ENCODE measurements around the gene CKAP2.

Gene CKAP2

DNA sequence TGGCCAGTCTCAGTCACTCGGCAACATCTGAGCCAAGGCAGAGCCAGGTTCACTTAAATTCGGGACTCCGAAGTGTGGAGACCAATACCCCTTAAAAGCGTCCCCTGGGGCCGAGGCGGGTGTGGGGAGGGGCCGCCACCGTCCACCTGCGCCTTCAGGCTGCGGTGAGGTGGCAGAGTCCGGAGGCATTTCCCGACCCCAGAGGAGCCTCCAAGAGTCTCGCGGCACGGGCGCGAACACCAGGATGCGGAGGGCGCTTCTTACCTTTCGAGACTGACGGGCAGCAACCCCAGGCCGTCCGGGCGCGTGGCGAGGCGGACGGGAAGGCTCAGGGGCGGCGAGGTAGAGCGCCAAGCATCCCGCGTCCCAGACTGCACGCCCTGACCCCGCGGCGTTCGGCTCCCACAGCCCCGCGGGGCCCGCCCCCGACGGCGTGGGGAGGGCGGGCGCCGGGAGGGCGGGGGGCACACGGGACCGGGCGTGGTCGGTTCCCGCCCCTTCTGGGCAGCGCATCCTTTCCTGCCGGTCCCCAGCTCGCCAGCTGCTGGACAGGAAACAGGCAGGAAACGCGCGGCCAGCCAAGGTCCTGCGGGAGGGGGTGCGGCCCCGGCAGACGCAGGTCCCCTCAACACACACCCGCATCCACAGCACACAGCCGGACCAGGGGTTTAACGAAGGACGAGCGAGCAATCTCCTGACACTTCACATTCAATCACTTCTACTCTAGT, 49.3 kb upstream of the CKAP2 start, which contains the start of gene THSD1:
Gene THSD1 (minus strand): TSS at position 406 of the 728 bp plus-strand sequence. CDS start 3,572 bp downstream, outside the sequence.
- Histone ChIP-seq H3K4me3 (ENCODE audit: low read depth, low read length) (peak within 1 kb of the TSS; percentile 51), H3K27ac (ENCODE audit: extremely low read depth, low read depth, low read length) (no peak within 1 kb of the TSS), H3K36me3 (ENCODE audit: control insufficient read depth in 2 of 2, insufficient read depth in 1 of 2, low read length in 2 of 2) (no peaks in the 10 kb centered on the region), H3K4me1 (ENCODE audit: control insufficient read depth, insufficient read depth, low read length) (no peaks in the 10 kb centered on the region), H3K9me3 (ENCODE audit: control insufficient read depth, insufficient read depth, low read depth, low read length) (no peaks in the 10 kb centered on the region)
- CTCF ChIA-PET = interaction anchor here (0.5 to 1.0 kb wide), 2 partner anchors 44 to 1279 kb away, joined by 3 to 4 read pairs; no protein-coding TSS in a partner anchor
- POLR2A ChIA-PET = interaction anchor here (1.1 kb wide), 1 partner anchor 22 kb away, joined by 4 read pairs; no protein-coding TSS in a partner anchor
- TF ChIP-seq ZFHX2 (tag by site-specific recombination; conservative IDR thresholded peaks at IDR 0.05) = peak; percentile 67; the same call in 1 of the 2 replicates
- no peak for TF ChIP-seq ZNF626 (tag by site-specific recombination; IDR thresholded peaks at IDR 0.05)
- TF ChIP-seq HOXA7 (CRISPR knock-in tag; IDR thresholded peaks at IDR 0.05; ENCODE audit: borderline replicate concordance) = no peak
- TF ChIP-seq ZNF335 (tag by site-specific recombination; conservative IDR thresholded peaks at IDR 0.05) = peak; percentile 77
- TF ChIP-seq ZNF350 (tag by site-specific recombination; IDR thresholded peaks at IDR 0.05) = no peak
- TF ChIP-seq GLIS2 (tag by site-specific recombination; IDR thresholded peaks at IDR 0.05) = peak; percentile 72
- peak; percentile 39; the same call in 1 of the 2 replicates for TF ChIP-seq ZNF184 (tag by site-specific recombination; IDR thresholded peaks at IDR 0.05)
- no peak for TF ChIP-seq ZNF843 (tag by site-specific recombination; IDR thresholded peaks at IDR 0.05)
- TF ChIP-seq, protein P1, sequence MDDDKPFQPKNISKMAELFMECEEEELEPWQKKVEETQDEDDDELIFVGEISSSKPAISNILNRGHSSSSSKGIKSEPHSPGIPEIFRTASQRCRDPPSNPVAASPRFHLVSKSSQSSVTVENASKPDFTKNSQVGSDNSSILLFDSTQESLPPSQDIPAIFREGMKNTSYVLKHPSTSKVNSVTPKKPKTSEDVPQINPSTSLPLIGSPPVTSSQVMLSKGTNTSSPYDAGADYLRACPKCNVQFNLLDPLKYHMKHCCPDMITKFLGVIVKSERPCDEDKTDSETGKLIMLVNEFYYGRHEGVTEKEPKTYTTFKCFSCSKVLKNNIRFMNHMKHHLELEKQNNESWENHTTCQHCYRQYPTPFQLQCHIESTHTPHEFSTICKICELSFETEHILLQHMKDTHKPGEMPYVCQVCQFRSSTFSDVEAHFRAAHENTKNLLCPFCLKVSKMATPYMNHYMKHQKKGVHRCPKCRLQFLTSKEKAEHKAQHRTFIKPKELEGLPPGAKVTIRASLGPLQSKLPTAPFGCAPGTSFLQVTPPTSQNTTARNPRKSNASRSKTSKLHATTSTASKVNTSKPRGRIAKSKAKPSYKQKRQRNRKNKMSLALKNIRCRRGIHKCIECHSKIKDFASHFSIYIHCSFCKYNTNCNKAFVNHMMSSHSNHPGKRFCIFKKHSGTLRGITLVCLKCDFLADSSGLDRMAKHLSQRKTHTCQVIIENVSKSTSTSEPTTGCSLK (tag by site-specific recombination; IDR thresholded peaks at IDR 0.05) = no peak
- TF ChIP-seq ZNF621 (tag by site-specific recombination; IDR thresholded peaks at IDR 0.05) = no peak
- TF ChIP-seq ZNF596 (tag by site-specific recombination; IDR thresholded peaks at IDR 0.05) = no peak
- TF ChIP-seq WT1 (tag by site-specific recombination; IDR thresholded peaks at IDR 0.05) = no peak
- TF ChIP-seq, protein P2, sequence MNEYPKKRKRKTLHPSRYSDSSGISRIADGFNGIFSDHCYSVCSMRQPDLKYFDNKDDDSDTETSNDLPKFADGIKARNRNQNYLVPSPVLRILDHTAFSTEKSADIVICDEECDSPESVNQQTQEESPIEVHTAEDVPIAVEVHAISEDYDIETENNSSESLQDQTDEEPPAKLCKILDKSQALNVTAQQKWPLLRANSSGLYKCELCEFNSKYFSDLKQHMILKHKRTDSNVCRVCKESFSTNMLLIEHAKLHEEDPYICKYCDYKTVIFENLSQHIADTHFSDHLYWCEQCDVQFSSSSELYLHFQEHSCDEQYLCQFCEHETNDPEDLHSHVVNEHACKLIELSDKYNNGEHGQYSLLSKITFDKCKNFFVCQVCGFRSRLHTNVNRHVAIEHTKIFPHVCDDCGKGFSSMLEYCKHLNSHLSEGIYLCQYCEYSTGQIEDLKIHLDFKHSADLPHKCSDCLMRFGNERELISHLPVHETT (tag by site-specific recombination; IDR thresholded peaks at IDR 0.05) = no peak
- TF ChIP-seq KLF10 (tag by site-specific recombination; IDR thresholded peaks at IDR 0.05) = 0 out of 2 replicates have a peak, but pooled peaks have one; percentile 18
- TF ChIP-seq GLIS1 (tag by site-specific recombination; IDR thresholded peaks at IDR 0.05) = peak; percentile 30
- no peak; the same call in 1 of the 2 replicates for TF ChIP-seq KLF7 (tag by site-specific recombination; IDR thresholded peaks at IDR 0.05; ENCODE audit: borderline replicate concordance)
- TF ChIP-seq ZNF677 (tag by site-specific recombination; IDR thresholded peaks at IDR 0.05) = no peak
- no peak for TF ChIP-seq ZNF202 (tag by site-specific recombination; IDR thresholded peaks at IDR 0.05; ENCODE audit: borderline replicate concordance)
- no peak for TF ChIP-seq SETDB1 (IDR thresholded peaks at IDR 0.05; ENCODE audit: insufficient read length, low read length)
- TF ChIP-seq, protein P3, sequence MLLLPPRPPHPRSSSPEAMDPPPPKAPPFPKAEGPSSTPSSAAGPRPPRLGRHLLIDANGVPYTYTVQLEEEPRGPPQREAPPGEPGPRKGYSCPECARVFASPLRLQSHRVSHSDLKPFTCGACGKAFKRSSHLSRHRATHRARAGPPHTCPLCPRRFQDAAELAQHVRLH (tag by site-specific recombination; IDR thresholded peaks at IDR 0.05) = no peak
- TF ChIP-seq SP3 (tag by site-specific recombination; IDR thresholded peaks at IDR 0.05) = peak; percentile 51
- TF ChIP-seq KLF16 (tag by site-specific recombination; IDR thresholded peaks at IDR 0.05) = no peak
- no peak for TF ChIP-seq ZFP3 (tag by site-specific recombination; IDR thresholded peaks at IDR 0.05; ENCODE audit: low read depth)
- no peak for TF ChIP-seq ZNF157 (tag by site-specific recombination; IDR thresholded peaks at IDR 0.05)
- no peak for TF ChIP-seq ZNF2 (tag by site-specific recombination; IDR thresholded peaks at IDR 0.05)
- TF ChIP-seq, protein P4, sequence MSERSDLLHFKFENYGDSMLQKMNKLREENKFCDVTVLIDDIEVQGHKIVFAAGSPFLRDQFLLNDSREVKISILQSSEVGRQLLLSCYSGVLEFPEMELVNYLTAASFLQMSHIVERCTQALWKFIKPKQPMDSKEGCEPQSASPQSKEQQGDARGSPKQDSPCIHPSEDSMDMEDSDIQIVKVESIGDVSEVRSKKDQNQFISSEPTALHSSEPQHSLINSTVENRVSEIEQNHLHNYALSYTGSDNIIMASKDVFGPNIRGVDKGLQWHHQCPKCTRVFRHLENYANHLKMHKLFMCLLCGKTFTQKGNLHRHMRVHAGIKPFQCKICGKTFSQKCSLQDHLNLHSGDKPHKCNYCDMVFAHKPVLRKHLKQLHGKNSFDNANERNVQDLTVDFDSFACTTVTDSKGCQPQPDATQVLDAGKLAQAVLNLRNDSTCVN (tag by site-specific recombination; optimal IDR thresholded peaks at IDR 0.05) = peak; percentile 79
- TF ChIP-seq, protein P5, sequence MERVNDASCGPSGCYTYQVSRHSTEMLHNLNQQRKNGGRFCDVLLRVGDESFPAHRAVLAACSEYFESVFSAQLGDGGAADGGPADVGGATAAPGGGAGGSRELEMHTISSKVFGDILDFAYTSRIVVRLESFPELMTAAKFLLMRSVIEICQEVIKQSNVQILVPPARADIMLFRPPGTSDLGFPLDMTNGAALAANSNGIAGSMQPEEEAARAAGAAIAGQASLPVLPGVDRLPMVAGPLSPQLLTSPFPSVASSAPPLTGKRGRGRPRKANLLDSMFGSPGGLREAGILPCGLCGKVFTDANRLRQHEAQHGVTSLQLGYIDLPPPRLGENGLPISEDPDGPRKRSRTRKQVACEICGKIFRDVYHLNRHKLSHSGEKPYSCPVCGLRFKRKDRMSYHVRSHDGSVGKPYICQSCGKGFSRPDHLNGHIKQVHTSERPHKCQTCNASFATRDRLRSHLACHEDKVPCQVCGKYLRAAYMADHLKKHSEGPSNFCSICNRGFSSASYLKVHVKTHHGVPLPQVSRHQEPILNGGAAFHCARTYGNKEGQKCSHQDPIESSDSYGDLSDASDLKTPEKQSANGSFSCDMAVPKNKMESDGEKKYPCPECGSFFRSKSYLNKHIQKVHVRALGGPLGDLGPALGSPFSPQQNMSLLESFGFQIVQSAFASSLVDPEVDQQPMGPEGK (tag by site-specific recombination; IDR thresholded peaks at IDR 0.05) = peak; percentile 48; the same call in 1 of the 2 replicates
- no peak for TF ChIP-seq ZNF792 (tag by site-specific recombination; IDR thresholded peaks at IDR 0.05)
- TF ChIP-seq IKZF3 (tag by site-specific recombination; IDR thresholded peaks at IDR 0.05) = no peak; the same call in 1 of the 2 replicates
- TF ChIP-seq, protein P6, sequence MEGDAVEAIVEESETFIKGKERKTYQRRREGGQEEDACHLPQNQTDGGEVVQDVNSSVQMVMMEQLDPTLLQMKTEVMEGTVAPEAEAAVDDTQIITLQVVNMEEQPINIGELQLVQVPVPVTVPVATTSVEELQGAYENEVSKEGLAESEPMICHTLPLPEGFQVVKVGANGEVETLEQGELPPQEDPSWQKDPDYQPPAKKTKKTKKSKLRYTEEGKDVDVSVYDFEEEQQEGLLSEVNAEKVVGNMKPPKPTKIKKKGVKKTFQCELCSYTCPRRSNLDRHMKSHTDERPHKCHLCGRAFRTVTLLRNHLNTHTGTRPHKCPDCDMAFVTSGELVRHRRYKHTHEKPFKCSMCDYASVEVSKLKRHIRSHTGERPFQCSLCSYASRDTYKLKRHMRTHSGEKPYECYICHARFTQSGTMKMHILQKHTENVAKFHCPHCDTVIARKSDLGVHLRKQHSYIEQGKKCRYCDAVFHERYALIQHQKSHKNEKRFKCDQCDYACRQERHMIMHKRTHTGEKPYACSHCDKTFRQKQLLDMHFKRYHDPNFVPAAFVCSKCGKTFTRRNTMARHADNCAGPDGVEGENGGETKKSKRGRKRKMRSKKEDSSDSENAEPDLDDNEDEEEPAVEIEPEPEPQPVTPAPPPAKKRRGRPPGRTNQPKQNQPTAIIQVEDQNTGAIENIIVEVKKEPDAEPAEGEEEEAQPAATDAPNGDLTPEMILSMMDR (tag by site-specific recombination; IDR thresholded peaks at IDR 0.05) = no peak

All from HEK293 (cell line).